CD4-positive, alpha-beta T cell treated with Interleukin-15 for 4 hours (primary cell): ENCODE data around the gene PLSCR4.
"Not testable (repeated sequence)": the region's sequence is repeated elsewhere in the genome, so short reads cannot be mapped to it uniquely, and the experiment has no call there.

Experiments
- DNase-seq: peaks from one replicate; pipeline ENCODE4 v3.0.0-alpha.2; 2020; ENCODE audit warnings: low spot score

Gene PLSCR4

GRCh38 chr3:146247911-146248310, 3.0 kb downstream of the PLSCR4 start:
- DNase-seq, result no peak

DNA sequence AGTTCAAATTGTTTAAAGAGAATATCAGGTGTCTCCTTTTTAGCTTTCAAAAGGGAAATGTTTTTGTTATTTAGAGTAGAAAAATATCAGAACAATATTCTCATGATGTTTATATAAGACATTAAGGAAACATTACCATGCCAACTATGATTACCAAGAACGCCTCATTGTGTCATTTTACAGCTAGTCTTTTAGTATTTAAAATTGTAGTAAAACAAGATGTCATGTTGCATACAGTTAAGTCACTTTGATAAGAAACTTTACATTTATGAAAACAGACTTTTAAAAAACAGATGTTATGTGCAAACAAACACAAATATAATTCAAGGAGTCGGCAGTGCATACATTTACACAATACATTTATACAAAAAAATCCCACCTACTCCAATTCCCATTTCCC, 4.4 kb downstream of the PLSCR4 start:
- DNase-seq, result no peak

- no peak for DNase-seq
Measured at GRCh38 chr3:146243559-146243958, 7.3 kb downstream of the PLSCR4 start.

DNA sequence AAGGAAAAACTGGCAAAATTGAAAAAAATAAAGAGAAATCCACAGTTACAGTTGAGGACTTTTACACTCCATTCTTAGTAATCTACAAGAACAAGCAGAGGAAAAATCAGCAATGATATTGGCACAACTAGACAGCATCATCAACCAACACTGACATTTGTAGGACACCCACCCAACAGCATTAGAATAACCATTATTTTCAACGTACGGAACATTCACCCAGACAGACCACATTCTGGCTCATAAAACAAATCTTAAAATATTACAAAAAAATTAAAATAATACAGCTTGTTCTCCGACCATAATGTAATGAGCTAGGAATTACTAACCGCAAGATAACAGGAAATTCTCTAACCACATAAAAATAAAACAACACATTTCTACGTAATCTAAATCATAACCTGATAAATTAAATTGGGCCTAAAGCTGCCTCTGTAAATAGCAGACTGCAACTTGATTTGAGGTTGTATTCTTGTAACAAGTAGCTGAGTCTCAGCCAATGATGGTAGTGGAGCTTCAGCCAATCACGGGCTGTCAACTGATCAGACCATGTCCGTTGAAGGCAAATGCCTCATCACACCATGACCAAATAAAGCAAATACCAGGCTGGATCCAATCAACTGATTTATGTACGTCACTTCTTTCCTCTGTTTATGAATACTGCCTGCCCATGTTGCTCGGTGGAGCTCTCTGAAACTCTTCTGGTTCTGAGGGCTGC, 9.2 kb downstream of the PLSCR4 start:
- DNase-seq, result no peak

GRCh38 chr3:146233487-146233886, 17.4 kb downstream of the PLSCR4 start:
- no peak for DNase-seq

DNA sequence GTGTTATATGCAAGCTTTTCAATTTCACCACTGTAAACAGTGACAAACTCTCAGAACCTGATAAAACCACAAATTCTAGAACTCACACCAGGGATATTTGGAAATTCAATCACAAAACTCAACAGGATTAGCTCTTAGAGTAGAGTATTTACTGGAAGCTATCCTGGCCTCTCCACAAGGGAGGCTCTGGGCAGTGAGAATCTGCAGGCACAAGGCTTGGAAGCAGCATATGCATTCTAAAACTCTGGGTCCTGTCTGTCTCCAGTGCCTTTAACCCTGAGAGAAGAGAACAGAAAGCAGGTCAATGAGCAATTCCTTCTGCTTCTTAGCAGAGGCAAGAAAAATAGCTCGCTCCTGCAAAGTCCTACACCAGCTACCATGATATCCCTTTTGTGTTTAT, 23.4 kb downstream of the PLSCR4 start:
- DNase-seq, result no peak

GRCh38 chr3:146226881-146227280, 24.0 kb downstream of the PLSCR4 start:
- DNase-seq, result no peak

DNA sequence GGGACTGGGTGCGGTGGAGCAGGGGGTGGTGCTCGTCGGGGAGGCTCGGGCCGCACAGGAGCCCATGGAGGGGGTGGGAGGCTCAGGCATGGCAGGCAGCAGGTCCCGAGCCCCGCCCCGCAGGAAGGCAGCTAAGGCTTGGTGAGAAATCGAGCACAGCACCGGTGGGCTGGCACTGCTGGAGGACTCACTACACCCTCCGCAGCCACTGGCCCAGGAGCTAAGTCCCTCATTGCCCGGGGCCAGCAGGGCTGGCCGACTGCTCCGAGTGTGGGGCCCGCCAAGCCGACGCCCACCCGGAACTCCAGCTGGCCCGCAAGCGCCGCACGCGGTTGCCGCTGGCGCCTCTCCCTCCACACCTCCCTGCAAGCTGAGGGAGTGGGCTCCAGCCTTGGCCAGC, 25.4 kb downstream of the PLSCR4 start:
- not testable (repeated sequence) for DNase-seq

- no peak for DNase-seq
Measured at GRCh38 chr3:146223401-146224373, 27.2 kb downstream of the PLSCR4 start.

GRCh38 chr3:146222204-146223046, 28.5 kb downstream of the PLSCR4 start:
- no peak for DNase-seq

DNA sequence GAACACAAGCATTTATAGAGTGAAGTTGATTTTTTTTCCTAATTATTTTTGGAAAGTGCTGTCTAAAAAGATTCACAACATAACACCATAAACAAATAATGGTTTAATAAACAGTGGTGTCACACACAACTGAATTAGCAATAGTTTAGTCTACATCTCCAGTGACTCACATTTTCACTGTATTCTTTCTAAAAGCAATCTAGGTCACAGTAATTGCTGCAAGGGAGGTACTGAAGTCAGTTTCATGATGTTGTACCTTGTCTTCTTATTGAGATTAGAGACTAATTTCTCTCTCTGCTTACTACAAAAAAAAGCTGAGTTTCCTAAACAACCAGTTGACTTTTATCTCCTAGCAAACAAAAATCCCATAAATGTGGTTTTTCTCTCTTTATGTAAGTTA, 29.6 kb downstream of the PLSCR4 start:
- no peak for DNase-seq

GRCh38 chr3:146218880-146219866, 31.7 kb downstream of the PLSCR4 start:
- peak; percentile 35 for DNase-seq

DNA sequence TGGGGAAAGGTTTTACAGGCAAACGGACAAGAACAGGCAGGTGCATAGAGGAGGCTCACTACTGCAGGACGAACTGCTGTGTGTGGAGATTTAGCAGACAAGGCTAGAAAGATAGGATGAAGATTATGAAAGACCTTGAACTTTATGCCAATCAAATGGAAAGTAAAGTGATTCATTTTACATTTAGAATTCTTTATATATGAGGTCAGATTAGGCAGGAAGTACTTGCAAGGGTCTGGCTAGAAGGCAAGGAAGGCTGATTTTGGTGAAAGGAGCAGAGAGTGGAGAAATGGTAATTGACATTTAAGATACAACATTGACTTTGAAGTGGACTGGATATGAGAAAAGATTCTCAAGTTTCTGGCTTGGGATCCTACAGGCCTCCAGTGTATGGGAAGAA, 33.6 kb downstream of the PLSCR4 start:
- no peak for DNase-seq

GRCh38 chr3:146214493-146214892, 36.4 kb downstream of the PLSCR4 start:
- no peak for DNase-seq

DNA sequence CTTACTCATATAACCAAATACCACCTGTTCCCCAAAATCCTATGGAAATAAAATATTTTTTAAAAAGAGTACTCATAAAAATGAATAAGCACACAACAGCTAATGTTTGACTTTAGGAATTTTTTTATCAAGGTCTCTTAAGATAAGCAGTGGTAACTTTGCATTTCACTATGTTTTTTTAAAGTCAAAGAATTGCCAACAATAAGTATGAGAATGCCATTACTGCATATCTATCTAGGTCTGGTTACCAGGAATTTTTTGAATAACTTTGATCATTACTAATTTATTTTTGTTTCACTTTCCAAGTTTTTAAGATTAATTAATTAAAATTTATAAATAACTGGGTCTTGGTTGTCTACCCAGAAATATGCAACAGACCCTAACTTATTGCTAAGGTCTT, 41.5 kb downstream of the PLSCR4 start:
- no peak for DNase-seq

- no peak for DNase-seq
Measured at GRCh38 chr3:146203776-146204175, 47.1 kb downstream of the PLSCR4 start.

DNA sequence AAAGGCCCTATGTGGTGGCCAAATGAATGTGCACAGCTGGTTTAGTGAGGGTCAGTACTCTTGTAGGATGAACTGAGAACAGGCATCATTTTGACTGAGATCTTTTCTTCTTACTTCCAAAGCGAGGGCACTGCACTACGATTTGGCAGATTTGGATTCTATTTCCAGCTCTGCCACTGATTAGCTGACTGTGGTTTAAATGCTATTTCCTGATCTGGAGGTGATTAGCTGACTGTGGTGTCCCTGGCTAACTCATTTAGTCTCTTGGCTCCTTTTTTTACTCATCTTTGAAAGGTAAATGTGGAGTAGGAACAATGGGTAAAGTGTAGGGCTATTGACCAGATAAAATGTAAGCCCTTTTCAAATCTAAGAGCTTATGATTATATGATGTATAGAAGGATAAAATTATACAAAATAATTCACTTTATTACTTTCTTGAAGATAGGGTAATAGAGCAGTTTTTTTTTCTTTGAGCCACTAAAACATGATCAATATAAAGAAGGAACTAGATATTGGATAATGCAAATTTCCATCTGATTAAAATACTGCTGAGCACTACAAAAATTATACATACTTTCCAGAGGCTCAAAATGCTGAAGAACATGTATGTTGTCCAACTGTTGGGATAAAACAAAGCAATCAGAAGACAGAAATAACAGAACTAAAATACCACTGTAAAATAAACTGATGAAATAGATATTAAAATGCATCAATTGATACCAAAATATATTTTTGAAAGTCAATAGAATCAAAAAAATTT, 50.3 kb downstream of the PLSCR4 start:
- no peak for DNase-seq

- no peak for DNase-seq
Measured at GRCh38 chr3:146199762-146200161, 51.1 kb downstream of the PLSCR4 start.

- no peak for DNase-seq
Measured at GRCh38 chr3:146196789-146197188, 54.1 kb downstream of the PLSCR4 start.

GRCh38 chr3:146195605-146196004, 55.3 kb downstream of the PLSCR4 start:
- no peak for DNase-seq
